Skeletal muscle tissue (tissue), 4 donors: ENCODE measurements around the gene TTC21A. TPM values are rescaled to one million over a fixed set of nuclear protein-coding genes. Genes with fewer than 3 reads are reported as not detected.
"Not testable (repeated sequence)": the region's sequence is repeated elsewhere in the genome, so short reads cannot be mapped to it uniquely, and the experiment has no call there.

ENCODE experiments used
- H3K27ac ChIP-seq: one replicate; pipeline ENCODE4 v1.7.0; 2013; ENCODE audit warnings: mild to moderate bottlenecking, low read depth, low read length, inconsistent platforms
- H3K27me3 ChIP-seq, 3 donors: one replicate each; pipeline ENCODE4 v1.7.0; 2013; ENCODE audit warnings: low read length in 3 of 3; ENCODE audit not compliant: control insufficient read depth in 3 of 3, insufficient read depth in 3 of 3
- H3K36me3 ChIP-seq, 3 donors: one replicate each; pipeline ENCODE4 v1.7.0; 2013; ENCODE audit warnings: low read length in 3 of 3; ENCODE audit not compliant: control insufficient read depth in 3 of 3, insufficient read depth in 3 of 3
- H3K4me1 ChIP-seq, 3 donors: one replicate each; pipeline ENCODE4 v1.7.0; 2013; ENCODE audit warnings: low read length in 3 of 3, mild to moderate bottlenecking in 3 of 3; ENCODE audit not compliant: control insufficient read depth in 3 of 3, insufficient read depth in 3 of 3
- H3K4me3 ChIP-seq, 3 donors: one replicate each; pipeline ENCODE4 v1.7.0; 2013; ENCODE audit warnings: low read length in 3 of 3
- H3K9ac ChIP-seq, 3 donors: one replicate each; pipeline ENCODE4 v1.7.0; 2013; ENCODE audit warnings: low read length in 3 of 3, mild to moderate bottlenecking in 3 of 3, moderate library complexity in 2 of 3, low read depth in 1 of 3
- H3K9me3 ChIP-seq, 3 donors: one replicate each; pipeline ENCODE4 v1.7.0; 2013; ENCODE audit warnings: low read length in 3 of 3; ENCODE audit not compliant: control insufficient read depth in 3 of 3
- total RNA-seq: library from RNA; depleted of rRNA; stranded (reverse); fragments of >200 nt; gene quantifications from one replicate; pipeline ENCODE4 v1.2.3, GENCODE V29; 2014
- donor health status: Osteomylitis.

The TTC21A gene
- total RNA-seq, 1 donor from 2014 or later: 1.0 TPM

DNA sequence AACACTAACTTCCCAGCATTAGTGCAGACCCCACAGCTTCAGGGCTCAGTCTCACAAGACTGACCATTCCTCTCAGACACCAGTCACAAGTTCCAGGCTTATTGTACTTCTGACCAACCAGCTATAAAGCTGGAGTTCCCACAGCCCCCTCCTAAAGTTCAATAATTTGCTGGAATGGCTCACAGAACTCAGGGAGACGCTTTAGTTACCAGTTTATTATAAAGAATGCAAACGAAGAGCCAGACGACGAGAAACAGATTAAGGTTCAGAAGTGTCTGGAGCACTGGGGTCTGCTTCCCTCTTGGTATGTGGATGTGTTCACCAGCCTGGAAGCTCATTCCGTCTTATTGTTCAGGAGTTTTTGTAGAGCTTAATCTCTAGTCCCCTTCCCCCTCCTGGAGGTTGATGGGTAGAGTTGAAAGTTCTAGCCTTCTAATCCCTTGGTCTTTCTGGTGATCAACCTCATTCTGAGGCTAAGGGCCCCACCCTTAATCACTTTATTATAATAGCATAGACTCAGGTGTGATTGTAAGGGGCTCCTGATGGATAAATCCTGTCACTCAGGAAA, 50.8 kb downstream of the TTC21A start:
- no peak overlapping the region for H3K4me3 ChIP-seq
- H3K9ac ChIP-seq: no peak overlapping the region
- H3K27ac ChIP-seq: no peak overlapping the region
- H3K27me3 ChIP-seq: no peaks in the 10 kb centered on the region
- H3K4me1 ChIP-seq: peaks cover 0 to 2% (median under 1%) of the 10 kb centered on the region in 3 donors
- no peaks in the 10 kb centered on the region for H3K9me3 ChIP-seq
- H3K36me3 ChIP-seq: no peaks in the 10 kb centered on the region

DNA sequence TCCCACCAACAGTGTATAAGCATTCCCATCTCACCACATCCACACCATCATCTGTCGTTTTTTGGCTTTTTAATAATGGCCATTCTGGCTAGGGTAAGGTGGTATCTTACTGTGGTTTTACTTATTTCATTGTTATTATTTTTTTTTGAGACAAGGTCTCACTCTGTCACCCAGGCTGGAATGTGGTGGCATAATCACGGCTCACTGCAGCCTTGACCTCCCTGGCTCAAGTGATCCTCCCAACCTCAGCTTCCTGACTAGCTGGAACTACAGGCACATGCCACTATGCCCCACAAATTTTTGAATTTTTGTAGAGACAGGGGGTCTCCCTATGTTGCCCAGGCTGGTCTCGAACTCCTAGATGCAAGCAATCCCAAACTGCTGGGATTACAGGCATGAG, 56.9 kb downstream of the TTC21A start:
- Histone ChIP-seq H3K27me3 (no peaks in the 10 kb centered on the region), H3K9ac (no peak overlapping the region), H3K27ac (no peak overlapping the region)

DNA sequence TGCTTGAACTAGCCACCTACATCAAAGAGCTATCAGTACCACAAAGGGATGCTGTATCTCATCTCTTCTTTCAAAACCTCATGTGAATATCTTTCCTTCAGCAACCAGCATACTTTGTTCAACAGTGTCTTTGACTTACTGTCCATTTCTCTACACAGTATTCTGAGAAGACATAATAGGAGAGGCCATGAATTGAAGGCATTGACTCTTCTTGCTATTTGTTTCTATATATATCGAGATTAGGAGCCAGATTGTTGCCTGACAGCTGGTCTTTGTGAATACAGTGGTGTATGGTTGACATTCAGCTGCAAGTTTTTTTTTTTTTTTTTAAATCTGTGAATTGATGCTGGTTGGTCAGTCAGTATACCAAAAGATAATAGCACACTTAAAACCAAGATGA, 58.0 kb downstream of the TTC21A start:
- H3K27ac ChIP-seq: no peak overlapping the region
- no peak overlapping the region for H3K9ac ChIP-seq
- H3K36me3 ChIP-seq: no peaks in the 10 kb centered on the region
- H3K9me3 ChIP-seq: no peaks in the 10 kb centered on the region
- no peaks in the 10 kb centered on the region for H3K27me3 ChIP-seq
- H3K4me3 ChIP-seq: no peak overlapping the region
- H3K4me1 ChIP-seq: peaks cover 0 to 5% (median 0%) of the 10 kb centered on the region in 3 donors

More for the DNA sequence above, 56.9 kb downstream of the TTC21A start:
- Histone ChIP-seq H3K4me1 (peaks cover 0 to 5% (median 0%) of the 10 kb centered on the region in 3 donors), H3K36me3 (no peaks in the 10 kb centered on the region), H3K9me3 (no peaks in the 10 kb centered on the region), H3K4me3 (no peak overlapping the region)

DNA sequence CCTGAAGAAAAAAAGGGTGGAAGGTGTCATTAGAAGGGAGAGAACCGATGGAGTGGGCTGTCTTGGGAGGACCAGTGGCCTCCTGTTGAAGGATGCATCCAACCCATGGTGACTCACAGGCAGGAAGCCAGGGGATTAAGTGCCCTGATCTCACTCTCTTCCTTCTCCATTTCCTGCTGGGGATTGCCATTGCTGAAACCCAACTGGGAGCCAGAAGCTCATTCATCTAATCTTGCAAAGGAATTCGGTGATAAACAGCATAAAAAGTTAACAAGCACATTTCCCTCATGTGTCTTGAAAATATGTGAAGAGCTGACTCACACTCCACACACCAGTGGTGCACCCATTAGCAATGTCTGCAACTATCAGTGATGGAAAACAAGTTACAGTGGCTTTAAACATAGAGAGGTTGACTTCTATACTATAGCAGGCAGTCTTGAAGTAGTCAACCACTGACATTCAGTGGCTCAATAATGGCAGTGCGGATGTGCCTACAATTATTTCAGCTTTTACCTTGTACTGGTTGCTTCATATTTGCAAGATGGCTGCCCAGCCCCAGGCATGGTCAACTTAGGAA, 58.7 kb downstream of the TTC21A start:
- H3K9me3 ChIP-seq: no peaks in the 10 kb centered on the region
- no peak overlapping the region for H3K4me3 ChIP-seq
- peaks cover 0 to 5% (median 0%) of the 10 kb centered on the region in 3 donors for H3K4me1 ChIP-seq
- no peaks in the 10 kb centered on the region for H3K27me3 ChIP-seq
- H3K9ac ChIP-seq: no peak overlapping the region
- no peak overlapping the region for H3K27ac ChIP-seq
- no peaks in the 10 kb centered on the region for H3K36me3 ChIP-seq

DNA sequence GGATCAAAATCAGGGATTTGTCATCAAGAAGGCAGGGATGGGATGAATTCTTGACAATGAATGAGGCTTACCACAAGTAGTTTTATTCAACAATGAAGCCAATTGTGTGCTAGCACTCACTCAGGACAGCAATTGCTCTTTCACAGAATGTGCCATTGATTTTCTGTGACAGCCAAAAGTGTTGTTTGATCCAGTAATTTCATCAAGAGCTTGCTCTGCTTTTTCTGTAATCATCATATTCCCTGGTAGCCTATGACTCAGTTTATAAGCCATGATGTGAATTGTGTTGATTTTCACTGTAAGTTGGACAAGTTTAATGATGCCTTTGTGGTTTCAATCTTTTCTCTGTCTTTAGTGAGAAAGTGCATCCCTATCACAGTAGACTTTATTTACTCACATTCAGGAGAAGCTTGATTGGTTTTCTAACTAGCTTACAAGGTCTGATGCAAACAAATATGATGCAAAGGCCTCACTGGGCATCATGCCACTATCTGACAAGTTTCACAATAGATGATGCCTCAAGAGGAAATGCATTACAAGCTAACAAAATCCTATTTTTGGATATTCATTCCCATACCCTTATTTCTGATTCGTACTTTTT, 59.6 kb downstream of the TTC21A start:
- no peaks in the 10 kb centered on the region for H3K36me3 ChIP-seq
- no peak overlapping the region for H3K27ac ChIP-seq
- H3K27me3 ChIP-seq: no peaks in the 10 kb centered on the region
- H3K4me1 ChIP-seq: peaks cover 0 to 5% (median 0%) of the 10 kb centered on the region in 3 donors
- H3K9ac ChIP-seq: no peak overlapping the region
- H3K4me3 ChIP-seq: no peak overlapping the region
- no peaks in the 10 kb centered on the region for H3K9me3 ChIP-seq

GRCh38 chr3:39168156-39168780, 60.8 kb downstream of the TTC21A start:
- H3K27me3 ChIP-seq: no peaks in the 10 kb centered on the region
- H3K4me1 ChIP-seq: peaks cover 0 to 5% (median 0%) of the 10 kb centered on the region in 3 donors
- H3K9me3 ChIP-seq: no peaks in the 10 kb centered on the region
- H3K4me3 ChIP-seq: no peak overlapping the region
- no peak overlapping the region for H3K27ac ChIP-seq
- H3K36me3 ChIP-seq: no peaks in the 10 kb centered on the region
- H3K9ac ChIP-seq: no peak overlapping the region

DNA sequence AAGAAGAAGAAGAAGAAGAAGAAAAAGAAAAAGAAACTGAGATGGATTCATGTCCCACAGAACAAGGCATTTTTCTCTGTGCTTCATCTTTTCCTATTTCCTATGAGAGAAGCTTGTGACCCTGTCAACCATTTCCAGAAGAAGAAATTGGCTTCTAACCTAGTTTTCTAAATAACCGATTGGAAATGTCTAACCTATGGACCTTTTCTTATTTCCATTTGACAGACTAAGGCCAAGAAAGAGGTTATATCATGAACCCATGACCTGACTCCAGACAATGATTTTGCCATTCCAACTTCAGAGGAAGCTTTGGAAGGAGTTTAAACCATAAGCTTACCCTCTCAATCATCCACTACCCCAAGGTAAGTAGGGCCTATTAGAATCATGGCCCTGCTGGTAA, 62.2 kb downstream of the TTC21A start:
- no peak overlapping the region for H3K4me3 ChIP-seq
- no peaks in the 10 kb centered on the region for H3K27me3 ChIP-seq
- H3K9ac ChIP-seq: no peak overlapping the region
- H3K27ac ChIP-seq: no peak overlapping the region
- peaks cover 0 to 5% (median 0%) of the 10 kb centered on the region in 3 donors for H3K4me1 ChIP-seq
- no peaks in the 10 kb centered on the region for H3K9me3 ChIP-seq
- H3K36me3 ChIP-seq: no peaks in the 10 kb centered on the region

- no peak overlapping the region for H3K27ac ChIP-seq
- H3K4me3 ChIP-seq: no peak overlapping the region
- no peak overlapping the region for H3K9ac ChIP-seq
- H3K27me3 ChIP-seq: no peaks in the 10 kb centered on the region
- H3K4me1 ChIP-seq: peaks cover 0 to 5% (median 0%) of the 10 kb centered on the region in 3 donors
- H3K9me3 ChIP-seq: no peaks in the 10 kb centered on the region
- H3K36me3 ChIP-seq: no peaks in the 10 kb centered on the region
Measured at GRCh38 chr3:39170461-39170860, 63.0 kb downstream of the TTC21A start.

GRCh38 chr3:39170877-39171276, 63.4 kb downstream of the TTC21A start:
- H3K27ac ChIP-seq, H3K9ac ChIP-seq, H3K27me3 ChIP-seq: not testable (repeated sequence)

DNA sequence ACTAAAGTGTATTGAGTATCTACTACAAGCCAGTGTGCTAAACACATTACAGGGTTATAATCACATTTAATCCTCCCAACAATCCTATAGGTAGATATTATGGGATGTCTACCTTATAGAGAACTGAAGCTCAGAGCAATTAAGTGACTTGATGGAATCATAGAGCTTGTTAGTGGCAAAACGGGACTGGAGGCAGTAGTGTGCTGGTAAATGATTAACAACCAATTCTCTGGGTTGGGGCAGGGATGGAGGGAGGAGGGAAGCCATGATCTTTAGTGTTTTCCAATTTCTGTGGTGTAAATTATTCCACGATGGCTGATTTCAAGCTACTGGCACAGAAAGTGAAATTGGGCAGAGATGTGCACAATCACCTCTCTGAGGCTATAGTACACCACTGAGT, 64.4 kb downstream of the TTC21A start:
- no peak overlapping the region for H3K9ac ChIP-seq
- H3K27ac ChIP-seq: no peak overlapping the region
- no peaks in the 10 kb centered on the region for H3K9me3 ChIP-seq
- no peak overlapping the region for H3K4me3 ChIP-seq
- H3K27me3 ChIP-seq: no peaks in the 10 kb centered on the region
- H3K36me3 ChIP-seq: no peaks in the 10 kb centered on the region
- H3K4me1 ChIP-seq: no peaks in the 10 kb centered on the region

More at GRCh38 chr3:39170877-39171276, 63.4 kb downstream of the TTC21A start:
- not testable (repeated sequence) for H3K4me1 ChIP-seq, H3K9me3 ChIP-seq, H3K36me3 ChIP-seq, H3K4me3 ChIP-seq
